Stimulated activated CD4-positive, alpha-beta T cell treated with anti-CD3 and anti-CD28 coated beads, TNF-alpha, amount 100 ng/mL, for 48 hours (primary cell): ENCODE measurements around the gene SLC11A2.

Experiments used
- DNase-seq, 3 donors: peaks; one replicate each; pipeline ENCODE4 v3.0.0-alpha.2; 2020; ENCODE audit warnings: low read depth in 3 of 3

Gene SLC11A2

DNA sequence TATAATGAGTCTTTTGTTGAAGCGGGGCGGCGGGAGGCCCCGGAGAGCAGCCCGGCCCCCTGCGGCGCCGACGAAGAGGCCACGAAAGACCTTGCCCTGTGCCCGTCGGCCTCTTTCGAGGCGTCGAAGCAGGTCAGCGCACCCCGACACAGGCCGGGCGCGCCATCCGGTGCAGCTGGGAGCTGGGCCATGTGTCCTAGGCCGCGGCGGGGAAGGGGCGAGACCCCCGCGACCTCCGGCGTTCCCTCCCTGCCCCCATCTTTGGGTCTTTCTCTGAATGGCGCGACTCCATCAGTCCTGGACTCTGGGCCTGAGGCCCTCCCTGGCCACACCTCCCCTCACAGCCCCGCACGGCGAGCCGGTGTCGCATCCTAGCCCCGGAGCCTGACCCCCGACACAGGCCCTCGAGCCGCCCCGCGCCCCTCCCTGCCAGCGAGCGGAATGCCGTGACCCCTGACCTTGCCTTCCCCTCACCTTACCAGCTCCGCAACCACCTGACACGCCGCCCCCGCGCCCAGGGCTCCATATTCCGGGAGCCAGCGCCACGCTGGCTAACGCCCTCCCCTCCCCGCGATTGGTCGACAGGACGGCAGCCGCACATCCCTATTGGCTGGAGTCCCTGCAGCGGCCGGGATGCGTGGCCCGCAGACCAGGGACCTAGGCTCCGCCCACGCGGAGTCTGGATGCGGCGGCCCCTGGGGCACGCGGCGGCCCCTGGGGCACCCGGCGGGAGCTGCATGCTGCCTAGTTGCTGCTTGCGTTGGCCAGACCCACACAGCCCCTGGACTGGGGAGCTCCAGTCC is at the start of gene SLC11A2:
TSS of gene SLC11A2 (minus strand) at position 549 of the 803 bp plus-strand sequence. CDS start 15,656 bp downstream, outside the sequence.
- DNase-seq, result peak; percentile 91 to 93 (median 93)

DNA sequence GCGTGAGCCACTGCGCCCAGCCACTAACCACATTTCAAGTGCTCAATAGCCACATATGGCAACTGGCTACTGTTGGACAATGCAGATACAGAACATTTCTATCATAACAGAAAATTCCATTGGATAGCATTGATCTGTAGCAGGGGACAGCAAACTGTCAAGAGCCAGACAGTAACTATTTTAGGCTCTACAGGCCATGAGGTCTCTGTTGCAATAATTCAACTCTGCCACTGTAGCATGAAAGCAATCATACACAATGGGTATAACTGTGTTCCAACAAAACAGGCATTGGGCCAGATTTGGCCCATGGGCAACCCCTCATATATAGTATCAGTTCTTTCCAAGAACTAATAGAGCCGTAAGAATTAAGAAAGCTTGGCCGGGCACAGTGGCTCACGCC is 49.2 kb upstream of the SLC11A2 start:
- DNase-seq, result no peak

DNA sequence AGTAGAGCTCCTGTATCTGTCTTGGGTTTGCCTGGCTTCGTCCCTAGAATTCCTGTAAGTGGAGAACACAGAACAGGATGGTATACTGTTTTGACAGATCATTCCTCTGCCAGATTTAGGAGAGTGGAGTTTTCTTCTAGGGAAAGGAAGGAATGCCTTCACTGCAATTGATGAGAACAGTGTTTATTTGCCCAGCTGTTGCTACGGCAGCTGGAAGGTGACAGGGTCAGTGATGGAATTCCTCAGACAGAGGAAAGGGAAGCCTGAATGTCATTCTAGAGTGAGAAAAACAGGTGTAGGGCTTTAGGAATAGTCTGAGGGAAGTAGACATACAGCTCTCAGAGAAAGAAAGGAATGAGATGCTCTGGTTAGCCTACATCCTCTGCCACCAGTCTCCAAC is 45.5 kb upstream of the SLC11A2 start:
- DNase-seq, result no peak

DNA sequence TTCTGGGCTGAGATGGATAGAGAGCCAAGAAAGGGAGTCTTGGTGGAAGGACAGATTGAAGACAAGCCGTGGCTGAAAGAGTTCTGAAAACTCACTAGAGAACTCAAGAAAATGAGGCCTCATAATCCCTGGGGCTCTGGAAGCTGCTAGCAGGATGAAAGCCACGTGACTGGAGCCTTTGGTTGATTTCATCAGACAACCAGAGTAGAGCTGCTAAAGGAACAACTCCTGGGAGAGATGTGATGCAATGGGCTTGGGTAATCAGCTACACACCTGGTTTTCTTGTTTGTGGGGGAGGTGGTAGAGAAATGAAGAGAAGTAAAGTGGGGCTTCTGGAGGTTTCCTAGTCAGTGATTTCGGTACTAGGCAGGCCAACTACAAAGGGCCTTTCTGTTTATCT is 43.8 kb upstream of the SLC11A2 start:
- no peak for DNase-seq

DNA sequence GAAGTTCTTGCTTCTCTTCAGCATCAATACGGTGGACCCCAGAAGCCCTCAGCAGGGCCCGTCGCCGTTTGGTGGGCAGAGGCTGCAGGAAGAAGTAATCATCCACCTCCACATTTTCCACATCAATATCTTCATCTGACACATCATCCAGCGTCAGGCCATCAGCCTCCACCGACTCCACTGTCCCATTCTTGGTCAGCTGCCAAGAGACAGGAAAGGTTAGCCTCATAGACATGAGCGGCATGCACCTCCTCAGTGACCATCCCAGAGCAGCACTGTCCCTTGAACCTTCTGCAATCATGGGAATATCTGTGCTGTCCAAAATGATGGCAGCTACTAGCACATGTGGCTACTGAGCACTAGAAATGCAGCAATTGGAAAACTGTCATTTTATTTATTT is 41.6 kb upstream of the SLC11A2 start:
- no peak for DNase-seq

DNA sequence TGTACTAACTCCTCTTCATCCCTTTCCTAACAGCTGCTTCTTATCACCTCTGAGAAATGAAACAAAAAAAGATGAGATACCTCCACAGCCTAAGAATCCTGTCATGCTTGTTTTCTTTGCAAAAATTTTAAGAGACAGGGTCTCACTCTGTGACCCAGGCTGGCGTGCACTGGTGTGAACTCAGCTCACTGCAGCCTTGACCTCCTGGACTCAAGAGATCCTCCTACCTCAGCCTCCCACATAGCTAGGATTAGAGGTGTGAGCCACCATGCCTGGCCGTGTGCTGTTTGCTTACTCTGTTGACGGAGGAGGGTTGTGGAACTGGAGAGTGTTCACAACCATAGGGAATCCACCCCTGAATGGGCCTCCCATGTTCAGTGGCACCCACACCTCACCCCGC is 41.0 kb upstream of the SLC11A2 start:
- no peak for DNase-seq

DNA sequence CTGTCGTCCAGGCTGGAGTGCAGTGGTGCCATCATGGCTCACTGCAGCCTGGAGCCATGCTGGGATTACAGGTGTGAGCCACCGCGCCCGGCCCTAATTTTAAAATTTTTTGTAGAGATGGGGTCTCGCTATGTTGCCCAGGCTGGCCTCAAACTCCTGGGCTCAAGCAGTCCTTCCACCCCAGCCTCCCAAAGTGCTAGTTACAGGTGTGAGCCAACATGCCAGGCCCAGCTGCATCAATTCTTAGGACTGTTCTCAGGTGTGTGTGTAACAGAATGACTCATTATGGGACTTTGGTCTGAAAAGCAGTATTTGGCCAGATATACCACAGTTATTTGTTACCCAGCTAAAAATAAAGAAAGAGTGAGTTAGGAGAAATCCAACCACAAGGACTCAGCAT is 39.3 kb upstream of the SLC11A2 start:
- no peak for DNase-seq

DNA sequence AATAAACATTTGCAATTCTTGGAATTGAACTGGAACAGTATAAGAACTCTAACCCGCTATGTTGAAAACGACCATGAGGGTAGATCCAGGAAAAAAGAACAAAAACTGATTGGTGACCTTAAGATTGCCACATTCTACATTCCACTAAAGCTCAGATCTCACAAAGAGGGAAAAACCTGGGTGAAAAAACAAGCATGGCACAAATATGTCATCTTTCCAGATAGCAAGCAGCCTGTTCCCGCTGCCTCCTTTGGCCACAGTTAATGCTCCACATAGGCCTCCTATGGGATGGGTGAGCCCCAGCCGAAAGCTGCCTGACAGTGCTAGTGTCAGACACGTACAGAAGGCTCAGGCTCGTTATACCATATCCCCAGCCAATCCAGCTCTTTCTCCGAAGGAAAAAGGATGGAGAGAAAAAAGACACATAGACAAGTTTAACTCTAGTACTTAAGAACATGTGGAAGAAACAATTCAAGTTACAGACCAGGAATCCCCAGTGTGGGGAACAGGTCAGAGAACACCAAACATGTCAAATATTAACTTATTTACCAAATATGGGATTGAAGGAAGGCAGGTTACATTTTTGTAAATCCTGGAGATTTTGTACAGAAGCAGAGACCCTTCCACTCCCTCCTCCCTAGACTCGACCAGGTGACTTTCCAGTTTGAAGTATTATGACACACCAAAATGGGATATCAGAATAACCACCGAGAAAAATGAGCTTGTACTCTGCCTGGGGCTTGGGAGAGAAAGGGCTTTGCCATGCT is 36.6 kb upstream of the SLC11A2 start:
- no peak for DNase-seq

DNA sequence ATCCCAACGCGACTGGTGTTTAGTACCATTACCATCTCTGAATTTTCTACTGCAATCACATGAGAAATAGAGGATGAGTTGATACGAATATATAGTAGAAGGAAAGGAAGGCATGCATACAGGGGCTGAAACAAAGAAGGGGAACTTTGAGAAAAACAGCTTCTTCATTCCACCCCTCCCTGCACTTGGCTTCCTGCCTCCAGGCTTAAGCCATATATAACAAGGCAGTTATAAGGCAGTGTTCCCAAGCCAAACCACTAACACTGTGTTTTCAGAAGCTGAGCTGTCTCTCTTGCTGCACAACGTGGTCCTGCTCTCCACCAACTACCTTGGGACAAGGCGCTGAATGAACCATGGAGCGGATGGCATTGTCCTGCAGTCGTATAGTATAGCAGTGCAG is 32.9 kb upstream of the SLC11A2 start:
- DNase-seq, result no peak

DNA sequence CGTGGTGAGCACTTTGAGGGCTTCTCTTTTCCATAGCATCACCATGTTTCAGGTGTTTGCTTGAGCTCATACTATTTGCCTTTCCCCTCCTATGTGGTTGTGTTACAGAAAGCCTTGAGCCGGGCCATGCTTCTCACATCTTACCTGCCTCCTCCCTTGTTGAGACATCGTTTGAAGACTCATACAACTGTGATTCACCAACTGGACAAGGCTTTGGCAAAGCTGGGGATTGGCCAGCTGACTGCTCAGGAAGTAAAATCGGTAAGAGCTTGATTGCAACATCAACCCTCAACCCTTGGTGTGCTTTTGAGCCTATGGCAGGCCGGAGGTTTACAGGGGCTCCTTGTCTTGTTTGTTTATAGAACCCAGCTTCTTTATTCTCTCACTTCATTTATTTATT is 30.1 kb upstream of the SLC11A2 start:
- no peak for DNase-seq

DNA sequence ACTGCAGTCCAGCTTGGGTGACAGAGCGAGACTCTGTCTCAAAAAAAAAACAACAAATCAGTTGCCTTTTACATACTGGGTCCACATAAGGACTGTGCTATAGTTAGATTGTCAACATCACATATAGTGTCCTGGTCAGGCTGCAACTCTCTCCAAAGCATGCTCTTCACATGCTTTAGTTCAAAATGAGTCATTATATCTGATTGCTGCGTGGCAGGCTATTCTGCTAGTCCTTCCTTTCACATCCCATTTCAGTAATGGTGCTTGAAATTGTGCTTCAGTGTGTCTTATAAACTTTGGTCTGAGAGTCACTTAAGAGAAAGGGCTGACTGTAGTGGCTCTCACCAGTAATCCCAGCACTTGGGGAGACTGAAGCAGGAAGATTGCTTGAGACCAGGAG is 28.9 kb upstream of the SLC11A2 start:
- no peak for DNase-seq

DNA sequence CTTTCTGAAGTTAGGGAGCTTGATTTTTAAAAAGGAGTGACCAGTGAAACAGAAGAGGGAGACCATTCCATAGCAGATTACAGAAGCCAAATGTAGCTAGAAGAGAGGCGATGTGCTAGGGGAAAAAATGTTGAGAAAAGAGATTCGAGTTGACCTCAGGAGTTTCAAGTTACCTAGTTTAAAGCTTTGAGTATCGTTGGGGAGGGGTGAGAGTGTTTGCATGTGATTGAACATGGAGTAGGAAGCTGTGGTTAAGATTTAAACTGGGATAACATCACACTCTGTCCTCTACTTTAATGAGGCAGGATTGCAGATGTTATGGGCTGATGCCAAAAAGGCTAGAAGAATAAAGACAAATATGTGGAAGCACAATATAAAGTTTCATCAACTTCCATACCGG is 25.6 kb upstream of the SLC11A2 start:
- DNase-seq, result no peak

DNA sequence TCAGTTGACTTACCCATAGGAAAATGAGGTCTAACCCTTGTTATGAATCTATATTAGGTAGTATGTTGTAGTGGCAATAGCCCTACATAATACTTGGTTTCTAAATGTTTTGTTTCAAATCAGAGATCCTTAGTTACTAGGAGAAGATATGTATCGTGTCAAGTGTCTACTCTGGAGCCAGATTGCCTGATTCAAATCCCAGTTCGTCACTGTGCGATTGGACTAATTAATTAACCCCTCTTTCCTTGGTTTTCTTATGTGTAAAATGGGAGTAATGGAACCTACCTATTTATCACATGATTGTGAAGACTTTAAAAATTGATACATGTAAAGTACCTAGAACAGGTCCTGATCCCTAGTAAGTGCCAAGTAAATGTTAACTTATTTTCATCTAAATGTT is 23.3 kb upstream of the SLC11A2 start:
- no peak for DNase-seq

DNA sequence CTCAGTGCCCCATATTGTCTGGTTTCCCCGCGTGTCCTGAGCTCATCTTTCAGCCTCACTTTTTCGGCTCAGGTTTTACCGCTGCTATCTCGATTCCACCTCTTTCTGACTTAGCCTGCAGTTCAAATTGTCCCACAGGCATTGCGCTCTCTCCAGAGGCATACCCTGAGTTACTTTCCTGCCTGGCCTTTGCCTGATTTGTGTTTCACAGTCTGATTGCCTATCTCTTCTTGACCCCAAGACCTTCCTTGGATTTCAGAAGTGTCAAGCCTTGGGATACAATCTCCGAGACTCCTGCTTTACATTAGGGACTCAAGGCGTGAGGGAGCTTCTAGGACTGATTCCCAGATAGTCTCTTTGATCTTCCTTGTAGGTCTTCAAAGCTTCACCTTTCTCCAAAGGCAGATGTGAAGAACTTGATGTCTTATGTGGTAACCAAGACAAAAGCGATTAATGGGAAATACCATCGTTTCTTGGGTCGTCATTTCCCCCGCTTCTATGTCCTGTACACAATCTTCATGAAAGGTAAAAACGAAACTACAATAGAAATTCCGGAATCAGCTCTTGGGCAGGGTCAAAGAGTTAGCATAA is 22.6 kb upstream of the SLC11A2 start:
- no peak for DNase-seq

DNA sequence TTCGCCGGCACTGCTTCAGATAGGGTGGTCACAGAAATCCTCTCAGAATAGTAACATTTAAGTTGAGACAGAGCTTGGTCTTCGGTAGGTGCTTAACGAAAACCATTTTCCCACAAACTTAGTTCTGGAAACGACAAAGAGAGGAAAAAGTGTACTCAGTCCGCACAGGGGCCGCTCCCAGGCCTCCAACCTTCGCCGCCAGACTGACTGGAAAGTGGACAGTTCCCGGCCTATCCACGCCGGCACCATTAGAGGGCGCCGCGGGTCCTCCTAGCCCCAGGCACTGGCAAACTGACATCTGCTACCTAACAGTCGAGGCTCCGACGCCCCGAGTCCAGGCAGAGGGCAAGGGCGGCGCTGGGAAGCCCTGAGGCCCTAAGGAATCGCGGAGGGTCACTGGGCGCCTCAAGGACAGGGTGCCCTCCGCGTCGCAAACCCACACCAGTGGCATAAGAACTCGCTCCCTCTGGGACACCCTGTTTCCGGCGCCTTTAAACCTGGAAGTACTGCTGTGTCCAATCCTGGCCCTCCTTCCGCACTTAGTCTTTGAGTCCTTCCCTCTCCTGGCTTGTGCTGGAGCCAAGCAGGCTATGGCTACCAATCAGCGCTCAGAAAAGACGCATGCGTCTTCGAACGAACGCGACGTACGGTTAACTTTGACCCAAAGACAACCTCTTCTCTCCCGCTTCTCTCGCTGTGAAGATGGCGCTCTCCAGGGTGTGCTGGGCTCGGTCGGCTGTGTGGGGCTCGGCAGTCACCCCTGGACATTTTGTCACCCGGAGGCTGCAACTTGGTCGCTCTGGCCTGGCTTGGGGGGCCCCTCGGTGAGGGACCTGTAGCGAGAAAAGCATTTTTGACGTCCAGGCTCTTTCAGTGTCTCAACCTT is 21.7 kb upstream of the SLC11A2 start, which contains the start of gene LETMD1:
TSS of gene LETMD1 (plus strand) at position 673 of the 886 bp plus-strand sequence. CDS start at position 703, 30 bp downstream.
- DNase-seq, result peak; percentile 79 to 84 (median 82)

DNA sequence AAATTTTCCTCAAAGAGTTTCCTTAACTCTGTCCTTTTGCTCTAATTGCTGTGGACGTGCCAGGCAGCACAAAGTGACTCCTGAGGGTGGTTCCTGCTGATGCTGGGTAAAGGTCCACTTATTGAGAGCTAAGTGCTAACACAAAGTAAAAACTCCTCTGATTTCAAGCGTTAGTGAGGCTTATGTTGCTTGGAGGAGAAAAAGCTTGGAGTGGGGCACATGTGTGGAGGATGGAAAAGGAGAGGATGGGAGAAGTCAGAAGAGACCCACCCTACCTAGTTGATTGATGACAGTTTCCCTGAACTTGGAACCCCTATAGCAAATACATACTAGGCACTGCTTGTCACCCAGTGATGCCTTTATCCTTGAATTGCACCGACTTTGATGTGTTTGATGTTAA is 10.1 kb upstream of the SLC11A2 start:
- DNase-seq, result no peak

DNA sequence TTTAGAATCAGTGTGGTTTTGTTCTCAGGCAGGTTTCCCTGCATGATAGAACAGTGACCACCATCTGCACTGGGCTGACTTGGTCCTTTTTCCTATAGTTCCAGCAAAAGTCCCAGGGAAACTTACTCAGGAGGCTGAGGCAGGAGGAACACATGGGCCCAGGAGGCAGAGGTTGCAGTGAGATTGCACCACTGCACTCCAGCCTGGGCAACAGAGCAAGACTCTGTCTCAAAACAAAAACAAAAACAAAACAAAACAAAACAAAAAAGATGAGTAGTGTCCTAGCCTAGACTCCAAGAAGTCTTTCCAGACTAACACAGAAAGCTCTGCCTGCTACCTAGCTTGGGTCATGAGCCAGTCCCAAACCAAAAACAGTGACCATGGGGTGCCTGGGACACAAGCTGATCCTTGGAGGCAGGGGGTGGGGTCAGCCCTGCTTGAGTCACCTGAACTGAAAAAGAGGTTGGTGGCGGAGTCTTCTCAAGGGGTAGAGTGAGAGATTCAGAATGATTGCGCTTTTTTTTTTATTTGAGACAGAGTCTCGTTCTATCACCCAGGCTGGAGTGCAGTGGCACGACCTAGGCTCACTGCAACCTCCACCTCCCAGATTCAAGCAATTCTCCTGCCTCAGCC is 7.4 kb upstream of the SLC11A2 start:
- DNase-seq, result no peak

DNA sequence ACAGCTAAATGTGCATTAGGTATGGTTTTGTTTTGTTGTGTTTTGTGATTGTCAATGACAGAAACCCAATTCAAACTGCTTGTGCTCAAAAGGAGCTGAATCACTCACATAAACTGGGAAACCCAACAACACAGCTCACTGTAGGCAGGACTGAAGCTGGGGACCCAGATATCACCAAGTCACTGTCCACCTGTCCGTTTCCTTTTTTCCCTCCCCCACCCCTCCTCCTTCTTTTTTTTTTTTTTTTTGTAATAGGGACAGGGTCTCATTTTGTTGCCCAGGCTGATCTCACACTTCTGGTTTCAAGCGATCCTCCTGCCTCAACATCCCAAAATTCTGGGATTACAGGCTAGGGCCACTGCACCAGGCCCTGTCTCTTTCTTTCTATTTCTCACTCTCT is 6.9 kb upstream of the SLC11A2 start:
- DNase-seq, result no peak

DNA sequence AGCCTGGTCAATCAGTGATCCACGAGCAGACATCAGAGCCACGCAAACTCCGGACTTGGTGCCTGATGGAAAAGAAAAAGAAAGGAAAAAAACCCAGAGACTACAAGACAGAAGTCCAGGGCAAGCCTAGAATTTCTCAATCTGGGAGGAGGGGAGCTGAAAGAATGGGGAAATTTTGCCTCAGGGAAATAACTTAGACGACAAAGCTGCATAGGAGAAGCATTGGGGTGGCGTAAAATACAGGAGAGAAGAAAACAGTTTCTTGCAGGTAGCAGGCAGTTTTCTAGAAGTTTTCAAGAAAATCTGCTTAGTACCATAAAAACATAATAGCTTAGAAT is 2.6 kb upstream of the SLC11A2 start:
- no peak for DNase-seq

DNA sequence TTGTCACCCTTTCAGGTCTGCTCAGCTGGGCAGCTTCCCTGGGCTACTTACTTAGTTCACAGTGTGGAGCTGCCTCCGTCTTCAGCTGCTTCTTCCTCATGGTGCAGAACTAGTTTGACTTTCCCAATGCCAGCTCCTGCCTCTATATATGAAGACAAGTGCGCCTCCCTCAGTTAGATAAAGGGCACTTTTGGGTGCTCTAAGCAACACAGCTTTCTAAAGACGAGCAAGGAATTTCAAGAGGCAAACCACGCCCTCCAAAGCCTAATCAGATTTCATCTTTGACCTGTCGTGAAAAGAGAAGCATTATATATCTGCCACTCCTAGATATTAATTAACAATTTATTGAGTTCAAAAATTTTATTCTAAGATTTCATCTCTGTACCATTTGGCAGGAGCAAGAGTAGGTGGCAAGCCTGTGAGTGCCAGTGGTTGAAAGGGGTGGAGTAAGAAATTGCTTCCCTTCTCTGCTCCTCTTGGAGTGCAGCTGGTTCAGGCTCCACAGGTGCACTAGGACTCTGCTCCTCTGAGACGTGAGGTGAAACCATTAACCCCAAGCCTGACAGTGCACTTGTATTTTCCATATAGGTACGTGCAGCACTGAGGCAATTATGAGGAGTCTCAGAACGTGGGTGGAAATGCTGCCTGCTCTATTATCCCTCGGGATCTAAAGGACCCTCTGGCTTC is 2.1 kb upstream of the SLC11A2 start:
- no peak for DNase-seq

DNA sequence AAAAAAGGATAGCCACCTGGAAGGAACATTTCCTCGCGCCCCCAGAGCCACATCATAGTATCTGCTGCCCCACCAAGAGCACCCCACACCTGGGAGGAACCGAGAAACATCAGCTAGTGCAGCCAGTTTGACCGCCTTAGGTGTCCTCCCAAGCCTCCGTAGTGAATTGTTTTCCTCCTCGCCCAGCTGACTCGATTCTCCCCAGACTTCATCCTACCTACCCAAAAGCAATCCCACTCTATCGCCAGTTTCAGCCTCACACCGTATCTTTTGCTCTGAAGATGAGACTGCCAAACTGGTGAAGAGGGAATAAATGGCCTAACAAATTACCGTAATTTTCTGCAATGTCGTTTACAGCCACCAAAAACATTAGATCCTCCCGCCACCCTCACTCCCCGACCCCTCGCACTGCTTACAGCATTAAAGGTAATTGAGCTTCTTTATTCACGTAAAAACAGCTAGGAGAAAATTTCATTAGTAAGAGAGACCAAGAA is 1.2 kb upstream of the SLC11A2 start:
- no peak for DNase-seq
